ENCODE data around the gene ERICH4.
"Not testable (repeated sequence)": the region's sequence is repeated elsewhere in the genome, so short reads cannot be mapped to it uniquely, and the experiment has no call there.

Gene ERICH4

GRCh38 chr19:41478875-41479756 lies 36.2 kb downstream of the ERICH4 start:
- DNase-seq, result no peak

GRCh38 chr19:41479757-41480191 lies 36.8 kb downstream of the ERICH4 start:
- DNase-seq, result no peak

- no peak for DNase-seq
These were observed 37.4 kb downstream of the ERICH4 start for GRCh38 chr19:41480336-41480735.

GRCh38 chr19:41484822-41485221 lies 41.9 kb downstream of the ERICH4 start:
- DNase-seq, result no peak

- not testable (repeated sequence) for DNase-seq
These were observed 44.0 kb downstream of the ERICH4 start for GRCh38 chr19:41486953-41487352.

- no peak for DNase-seq
These were observed 49.9 kb downstream of the ERICH4 start for GRCh38 chr19:41492843-41493242.
